ENCODE data around the gene CNTNAP2.
"Not testable (repeated sequence)": the region's sequence is repeated elsewhere in the genome, so short reads cannot be mapped to it uniquely, and the experiment has no call there.

The CNTNAP2 gene

DNA sequence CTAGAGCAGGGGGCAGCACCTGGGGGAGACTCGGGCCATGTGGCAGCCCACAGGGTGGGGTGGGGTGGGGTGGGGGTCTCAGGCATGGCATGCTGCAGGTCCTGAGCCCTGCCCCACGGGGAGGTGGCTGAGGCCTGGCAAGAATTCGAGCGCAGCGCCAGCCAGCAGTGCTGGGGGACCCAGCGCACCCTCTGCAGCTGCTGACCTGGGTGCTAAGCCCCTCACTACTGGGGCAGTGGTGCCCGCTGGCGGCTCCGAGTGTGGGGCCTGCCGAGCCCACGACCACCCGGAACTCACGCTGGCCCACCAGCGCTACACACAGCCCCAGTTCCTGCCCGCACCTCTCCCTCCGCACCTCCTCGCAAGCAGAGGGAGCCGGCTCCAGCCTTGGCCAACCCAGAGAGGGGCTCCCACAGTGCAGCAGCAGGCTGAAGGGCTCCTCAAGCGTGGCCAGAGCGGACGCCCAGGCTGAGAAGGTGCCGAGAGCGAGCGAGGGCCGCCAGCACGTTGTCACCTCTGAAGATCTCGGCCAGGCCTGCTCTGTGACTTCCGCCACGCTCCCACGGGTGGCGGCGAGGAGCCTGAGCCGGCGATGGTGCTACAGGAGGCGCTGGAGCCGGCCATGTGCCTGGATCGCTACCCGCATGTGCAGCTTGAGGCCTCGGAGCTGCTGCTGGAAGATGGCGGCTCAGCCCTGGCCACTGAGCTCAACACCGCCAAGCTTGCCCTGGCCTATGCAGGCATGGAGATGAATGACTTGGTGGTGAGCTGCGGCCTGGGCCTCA lies 2328.9 kb downstream of the CNTNAP2 start:
- DNase-seq: no peak

GRCh38 chr7:148447221-148447849 lies 2330.7 kb downstream of the CNTNAP2 start:
- DNase-seq: no peak

DNA sequence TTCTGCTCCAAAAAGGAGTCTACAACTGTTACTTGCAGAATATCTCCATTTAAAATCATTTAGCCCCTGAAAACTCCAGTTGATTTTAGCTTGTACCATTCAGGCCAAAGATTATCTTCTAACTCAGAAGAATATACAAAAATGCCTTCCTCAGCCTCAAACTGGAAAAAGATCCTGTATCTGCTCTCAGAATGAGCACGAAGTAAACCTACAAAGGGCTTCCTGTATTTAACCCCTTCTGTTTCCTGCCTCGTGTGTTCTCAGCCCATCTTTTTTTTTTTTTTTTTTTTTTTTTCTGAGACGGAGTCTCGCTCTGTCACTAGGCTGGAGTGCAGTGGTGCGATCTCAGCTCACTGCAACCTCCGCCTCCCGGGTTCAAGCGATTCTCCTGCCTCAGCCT lies 2334.9 kb downstream of the CNTNAP2 start:
- DNase-seq: not testable (repeated sequence)

GRCh38 chr7:148456351-148456750 lies 2339.8 kb downstream of the CNTNAP2 start:
- no peak for DNase-seq

DNA sequence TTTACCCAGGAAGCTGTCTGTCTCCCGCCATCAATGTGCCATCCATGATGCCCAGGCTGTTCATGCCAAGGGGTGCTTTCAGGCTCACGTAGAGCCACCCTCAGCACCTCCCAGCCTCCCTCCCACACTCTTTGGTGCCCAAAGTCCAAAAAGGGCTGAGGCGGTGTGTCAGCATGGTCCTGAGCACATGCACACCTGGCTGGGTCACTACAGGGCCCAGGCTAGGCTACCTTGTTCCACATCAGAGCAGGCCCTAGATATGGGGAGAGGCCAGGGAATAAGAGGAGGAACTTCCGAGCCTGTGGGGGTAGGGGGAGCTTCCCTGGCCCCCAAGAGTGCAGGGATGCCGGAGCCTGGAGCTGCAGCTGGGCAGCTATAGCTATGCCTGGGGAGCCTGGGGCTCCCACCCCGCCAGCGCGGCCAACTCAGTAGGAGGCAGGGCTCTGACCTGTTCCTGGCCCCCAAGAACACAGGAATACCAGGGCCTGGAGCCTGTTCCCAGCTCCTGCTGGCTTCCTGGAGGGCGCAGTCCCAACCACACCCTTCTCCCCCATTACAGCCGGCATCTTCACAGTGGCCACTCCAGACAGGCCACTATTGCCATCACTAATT lies 2340.8 kb downstream of the CNTNAP2 start:
- DNase-seq: no peak

DNA sequence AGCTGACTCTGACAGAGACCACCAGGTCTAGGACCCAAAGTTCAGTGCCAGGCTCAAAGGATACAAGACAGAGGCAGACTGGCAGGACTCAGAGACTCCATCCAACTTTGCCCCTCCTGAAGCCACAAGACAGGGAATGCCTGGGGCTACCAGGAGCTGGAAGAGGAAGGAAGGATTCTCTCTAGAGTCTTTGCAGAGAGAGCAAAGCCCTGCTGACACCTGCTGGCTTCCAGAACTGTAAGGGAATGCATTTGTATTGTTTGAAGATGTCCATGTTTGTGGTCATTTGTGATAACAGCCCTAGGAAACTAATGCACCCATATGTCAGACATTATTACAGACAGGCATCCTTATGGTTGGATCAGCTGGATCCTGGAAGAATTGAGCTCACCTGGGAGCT lies 2341.7 kb downstream of the CNTNAP2 start:
- no peak for DNase-seq

DNA sequence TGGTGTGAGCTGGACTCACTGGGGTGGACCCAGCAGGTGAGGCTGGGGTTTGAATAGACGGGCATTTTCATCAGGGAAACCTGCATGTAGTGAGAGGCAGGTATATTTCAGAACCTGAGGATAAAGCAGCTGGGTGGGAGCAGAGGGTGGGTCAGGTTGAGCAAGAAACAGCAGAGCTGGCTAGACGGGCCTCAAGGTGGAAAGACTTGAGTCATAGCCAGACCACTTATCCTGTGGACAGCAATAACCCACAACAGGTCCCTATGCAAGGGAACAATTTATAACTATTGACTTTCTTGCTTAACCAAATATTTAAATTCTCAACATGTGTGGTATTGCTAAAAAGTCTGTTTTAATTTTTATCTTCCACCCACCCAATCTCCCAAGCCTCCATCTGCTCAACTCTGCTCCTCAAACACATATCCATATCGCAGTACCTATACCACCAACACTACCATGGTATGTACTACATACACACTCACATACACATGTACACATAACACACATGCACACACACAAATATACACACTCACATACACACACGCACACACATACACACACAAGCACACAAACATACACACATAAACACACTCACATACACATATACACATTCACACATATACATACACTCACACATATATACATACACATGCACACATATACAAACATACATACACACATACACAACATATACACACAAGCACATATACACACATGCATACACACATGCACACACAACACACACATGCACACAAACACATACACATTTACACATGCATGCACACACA lies 2345.0 kb downstream of the CNTNAP2 start:
- DNase-seq: no peak

- not testable (repeated sequence) for DNase-seq
Observed at GRCh38 chr7:148462774-148463173, 2346.2 kb downstream of the CNTNAP2 start.

- DNase-seq: no peak
Observed at GRCh38 chr7:148463210-148463609, 2346.6 kb downstream of the CNTNAP2 start.

DNA sequence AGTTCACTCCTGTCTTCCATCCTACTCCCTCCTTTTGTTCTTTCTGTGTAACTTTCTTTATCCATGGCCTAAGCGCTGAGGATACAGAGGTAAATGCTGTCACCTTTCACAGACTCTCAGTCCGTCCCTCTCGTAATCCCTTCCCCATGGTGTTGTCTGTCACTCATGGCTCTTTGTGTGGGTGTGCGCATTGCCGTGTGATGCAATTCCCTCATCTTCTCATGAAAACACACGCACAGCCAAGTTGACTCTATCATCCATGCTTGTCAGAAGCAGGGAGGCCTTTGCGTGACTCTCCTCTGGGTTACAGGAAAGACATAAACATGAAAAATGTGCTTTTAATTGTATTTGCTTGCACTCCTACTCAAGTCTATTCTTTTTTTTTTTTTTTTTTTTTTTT lies 2348.3 kb downstream of the CNTNAP2 start:
- DNase-seq: no peak

DNA sequence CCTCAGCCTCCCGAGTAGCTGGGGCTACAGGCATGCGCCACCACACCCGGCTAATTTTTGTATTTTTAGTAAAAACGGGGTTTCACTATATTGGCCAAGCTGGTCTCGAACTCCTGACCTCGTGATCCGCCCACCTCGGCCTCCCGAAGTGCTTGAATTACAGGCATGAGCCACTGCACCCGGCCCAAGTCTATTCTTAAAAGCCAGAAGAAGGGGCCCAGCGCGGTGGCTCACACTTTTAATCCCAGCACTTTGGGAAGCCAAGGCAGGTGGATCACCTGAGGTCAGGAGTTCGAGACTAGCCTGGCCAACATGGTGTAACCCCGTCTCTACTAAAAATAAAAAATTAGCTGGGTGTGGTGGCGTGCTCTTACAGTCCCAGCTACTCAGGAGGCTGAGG lies 2348.8 kb downstream of the CNTNAP2 start:
- DNase-seq: not testable (repeated sequence)

DNA sequence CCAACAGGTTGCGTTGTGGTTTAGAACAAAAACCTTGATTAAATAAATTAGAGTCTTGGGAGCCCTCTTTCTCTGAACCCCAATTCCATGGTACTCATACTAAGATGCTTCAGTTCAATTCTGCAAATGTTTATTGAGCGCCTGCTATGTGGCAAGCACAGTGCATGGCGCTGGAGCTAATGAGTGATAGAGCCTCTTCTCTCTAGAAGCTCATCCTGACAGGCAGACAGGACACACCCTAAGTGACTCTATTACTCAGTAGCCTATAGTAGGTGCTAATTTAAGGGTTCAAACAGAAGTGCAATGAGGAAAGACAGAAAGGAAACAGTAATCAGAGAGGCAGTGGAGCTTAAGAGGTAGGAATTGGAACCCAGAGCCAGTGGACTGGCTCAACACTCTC lies 2349.5 kb downstream of the CNTNAP2 start:
- DNase-seq: no peak

DNA sequence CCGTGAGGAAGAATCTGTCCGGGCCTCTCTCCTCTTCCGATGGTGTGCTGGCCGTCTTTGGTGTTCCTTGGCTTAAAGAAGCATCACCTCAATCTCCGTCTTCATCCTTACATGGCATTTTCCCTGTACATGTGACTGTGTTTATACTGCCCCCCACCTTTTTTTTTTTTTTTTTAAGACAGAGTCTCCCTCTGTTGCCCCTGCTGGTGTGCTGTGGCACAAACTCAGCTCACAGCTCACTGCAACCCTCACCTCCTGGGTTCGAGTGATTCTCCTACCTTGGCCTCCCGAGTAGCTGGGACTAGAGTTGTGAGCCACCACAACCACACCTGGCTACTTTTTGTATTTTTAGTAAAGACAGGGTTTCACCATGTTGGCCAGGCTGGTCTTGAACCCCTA lies 2352.1 kb downstream of the CNTNAP2 start:
- DNase-seq: no peak

Data from Kasumi-1 (cell line).